HK-2 (cell line): ENCODE measurements around the gene TMEM135.
"Not testable (repeated sequence)": the region's sequence is repeated elsewhere in the genome, so short reads cannot be mapped to it uniquely, and the experiment has no call there.

Experiments
- DNase-seq: peaks from one replicate; pipeline ENCODE4 v3.0.0-alpha.2; 2018; ENCODE audit not compliant: unreplicated experiment

The TMEM135 gene

GRCh38 chr11:87258171-87258833 is 220.6 kb downstream of the TMEM135 start:
- DNase-seq, result no peak

DNA sequence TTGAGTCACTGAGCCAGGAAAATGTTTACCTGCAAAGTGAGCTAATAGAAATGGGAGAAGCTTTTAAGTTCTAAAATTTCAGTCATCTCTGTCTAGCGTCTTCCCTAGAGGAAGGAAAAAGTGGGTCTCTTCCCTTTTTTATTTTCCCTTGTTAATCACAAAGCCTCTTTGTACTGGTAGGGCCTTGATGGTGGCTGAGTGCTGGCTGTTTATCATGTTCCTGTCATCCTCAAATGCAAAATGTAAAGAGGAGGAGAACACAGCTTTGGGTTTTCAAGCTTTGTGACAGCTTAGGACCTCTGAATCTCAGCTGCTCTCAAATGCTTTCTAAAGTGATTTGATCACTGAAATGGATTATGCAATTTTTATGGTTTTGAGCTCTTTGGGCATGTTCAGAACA is 222.0 kb downstream of the TMEM135 start:
- no peak for DNase-seq

GRCh38 chr11:87260811-87261210 is 223.1 kb downstream of the TMEM135 start:
- DNase-seq, result no peak

GRCh38 chr11:87263264-87263838 is 225.6 kb downstream of the TMEM135 start:
- DNase-seq, result no peak

- no peak for DNase-seq
These were observed 226.2 kb downstream of the TMEM135 start for GRCh38 chr11:87263979-87264378.

- DNase-seq, result no peak
These were observed 227.4 kb downstream of the TMEM135 start for GRCh38 chr11:87265132-87265531.

DNA sequence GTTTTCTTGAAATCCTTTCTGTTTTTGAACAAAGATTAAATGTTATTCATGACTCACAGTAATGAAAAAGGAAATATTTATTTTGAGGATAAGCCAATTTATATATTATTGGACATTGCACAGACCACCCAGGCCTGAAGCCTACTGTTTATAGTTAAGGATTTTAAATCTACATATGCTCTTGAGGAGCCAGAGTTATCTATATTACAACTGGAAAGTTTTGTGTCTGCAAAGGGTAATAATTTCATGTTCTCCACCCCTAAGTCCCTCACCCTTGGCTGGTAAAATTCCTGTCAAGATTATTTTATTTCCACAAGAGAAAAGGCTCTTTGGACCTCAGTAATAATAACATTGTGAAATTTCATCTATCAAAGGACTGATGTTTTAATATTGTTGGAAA is 228.2 kb downstream of the TMEM135 start:
- no peak for DNase-seq

- DNase-seq, result no peak
These were observed 229.0 kb downstream of the TMEM135 start for GRCh38 chr11:87266751-87267150.

- not testable (repeated sequence) for DNase-seq
These were observed 234.2 kb downstream of the TMEM135 start for GRCh38 chr11:87271951-87272350.

- no peak for DNase-seq
These were observed 237.4 kb downstream of the TMEM135 start for GRCh38 chr11:87275176-87275575.

DNA sequence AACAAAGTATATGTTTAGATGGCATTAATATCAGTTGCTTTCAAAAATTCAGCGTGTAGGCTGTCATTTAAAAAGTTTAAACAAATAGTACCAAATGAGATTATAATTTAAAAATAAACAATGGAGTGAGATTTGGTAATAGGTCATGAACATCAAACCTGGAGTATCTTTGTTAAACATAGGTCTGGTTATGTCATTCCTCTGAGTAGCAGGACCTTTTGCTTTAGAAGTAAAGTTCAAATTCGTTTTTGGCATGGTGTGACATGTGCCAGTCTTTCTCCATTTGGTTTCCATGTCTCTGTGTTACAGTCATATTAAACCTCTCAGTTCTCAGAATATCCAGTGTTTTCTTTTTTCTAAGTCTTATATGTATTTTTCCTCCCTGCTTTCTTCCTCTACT is 242.4 kb downstream of the TMEM135 start:
- no peak for DNase-seq

DNA sequence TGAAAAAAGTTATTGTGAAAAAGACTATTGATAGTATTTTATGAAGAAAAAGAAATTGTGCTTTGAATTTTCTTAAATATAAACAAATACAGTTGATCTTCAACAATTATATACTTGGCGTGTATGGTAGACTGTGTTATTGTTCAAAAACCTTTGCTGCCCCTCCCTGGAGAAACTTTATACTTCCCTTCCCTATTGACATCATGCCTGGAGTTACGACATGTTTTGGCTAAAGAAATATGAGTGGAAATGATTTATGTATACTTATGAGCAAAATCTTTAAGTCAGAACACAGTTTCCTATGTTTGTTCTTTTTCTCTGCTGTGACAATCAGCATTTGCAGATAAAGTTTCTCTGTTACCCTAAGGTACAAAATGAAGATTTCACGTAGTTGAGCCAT is 243.8 kb downstream of the TMEM135 start:
- no peak for DNase-seq

GRCh38 chr11:87284306-87284705 is 246.6 kb downstream of the TMEM135 start:
- no peak for DNase-seq

GRCh38 chr11:87285674-87286073 is 247.9 kb downstream of the TMEM135 start:
- not testable (repeated sequence) for DNase-seq

- no peak for DNase-seq
These were observed 248.6 kb downstream of the TMEM135 start for GRCh38 chr11:87286338-87286737.

DNA sequence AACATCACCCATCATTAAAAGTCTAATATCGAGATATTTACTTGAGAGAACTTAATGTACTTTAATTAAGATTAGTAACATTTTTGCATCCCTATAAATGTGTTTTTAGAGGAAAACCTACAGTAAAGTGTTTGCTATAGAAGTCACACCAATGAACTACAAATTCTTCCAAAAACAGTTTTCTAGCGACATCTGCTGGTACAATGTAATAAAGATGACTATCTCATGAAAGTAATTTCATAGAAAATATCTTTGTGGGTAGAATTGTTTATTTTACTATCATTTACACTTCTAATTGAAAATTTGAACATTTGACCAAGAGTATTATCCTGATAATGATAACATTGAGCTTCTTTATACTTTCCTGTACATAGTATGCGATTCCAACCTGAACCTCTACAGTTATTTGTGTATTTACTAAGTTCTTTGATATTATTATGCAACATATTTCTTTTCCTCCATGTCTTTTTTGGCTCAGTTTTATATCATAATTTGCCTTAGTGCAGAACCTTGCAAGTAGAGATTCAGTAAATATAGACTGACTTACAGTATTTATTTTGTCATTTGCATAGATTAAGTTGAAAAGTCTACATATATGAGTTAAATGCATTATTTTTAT is 252.7 kb downstream of the TMEM135 start:
- DNase-seq, result no peak

- DNase-seq, result no peak
These were observed 254.9 kb downstream of the TMEM135 start for GRCh38 chr11:87292598-87292997.

- DNase-seq, result no peak
These were observed 257.5 kb downstream of the TMEM135 start for GRCh38 chr11:87295237-87295636.

GRCh38 chr11:87296627-87297026 is 258.9 kb downstream of the TMEM135 start:
- DNase-seq, result no peak

- DNase-seq, result no peak
These were observed 260.4 kb downstream of the TMEM135 start for GRCh38 chr11:87298155-87298554.

DNA sequence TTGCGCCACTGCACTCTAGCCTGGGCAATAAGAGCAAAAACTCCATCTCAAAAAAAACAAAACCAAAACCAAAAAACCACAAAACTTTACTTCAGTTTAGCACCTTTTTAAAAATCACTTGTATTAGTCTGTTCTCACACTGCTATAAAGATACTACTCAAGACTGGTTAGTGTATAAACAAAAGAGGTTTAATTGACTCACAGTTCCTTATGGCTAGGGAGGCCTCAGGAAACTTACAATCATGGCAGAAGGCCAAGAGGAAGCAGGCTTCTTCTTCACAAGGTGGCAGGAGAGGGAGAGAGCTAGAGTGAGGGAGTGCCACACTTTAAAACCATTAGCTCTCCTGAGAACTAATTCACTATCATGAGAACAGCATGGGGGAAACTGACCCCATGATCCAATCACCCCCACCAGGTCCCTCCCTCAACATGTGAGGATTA is 261.3 kb downstream of the TMEM135 start:
- DNase-seq, result no peak

- no peak for DNase-seq
These were observed 263.1 kb downstream of the TMEM135 start for GRCh38 chr11:87300640-87301380.
